Activated T-cell treated with anti-CD3 and anti-CD28 coated beads, Interleukin-2, amount 50 U/mL, for 48 hours (primary cell): ENCODE data around the gene PARK7.
A peak's percentile ranks its signal among the peaks of the same experiment; 100 is the strongest.
"Not testable (repeated sequence)": the region's sequence is repeated elsewhere in the genome, so short reads cannot be mapped to it uniquely, and the experiment has no call there.

Experiments used
- DNase-seq, 2 experiments: peaks; one replicate each; pipeline ENCODE4 v3.0.0-alpha.2; 2020

Gene PARK7

GRCh38 chr1:7961216-7962013, at the start of gene PARK7:
Gene PARK7, plus strand, starts transcription at chr1:7961711. Its CDS starts 1,075 bp downstream, at chr1:7962786.
- peak; percentile 100 for DNase-seq

- no peak for DNase-seq
Measured at GRCh38 chr1:7912145-7912544, 49.4 kb upstream of the PARK7 start.

GRCh38 chr1:7912743-7913557, 48.6 kb upstream of the PARK7 start:
- DNase-seq = no peak

- DNase-seq = peak in 1 of 2 experiments; percentile 48
Measured at GRCh38 chr1:7915826-7916500, 45.5 kb upstream of the PARK7 start.

- no peak for DNase-seq
Measured at GRCh38 chr1:7916501-7916830, 45.0 kb upstream of the PARK7 start.

- not testable (repeated sequence) for DNase-seq
Measured at GRCh38 chr1:7917971-7918370, 43.5 kb upstream of the PARK7 start.

- no peak for DNase-seq
Measured at GRCh38 chr1:7919880-7920279, 41.6 kb upstream of the PARK7 start.

- DNase-seq = no peak
Measured at GRCh38 chr1:7921796-7922195, 39.7 kb upstream of the PARK7 start.

- no peak for DNase-seq
Measured at GRCh38 chr1:7922301-7922700, 39.2 kb upstream of the PARK7 start.

GRCh38 chr1:7927061-7927460, 34.5 kb upstream of the PARK7 start:
- DNase-seq = not testable (repeated sequence)

GRCh38 chr1:7928247-7928646, 33.3 kb upstream of the PARK7 start:
- no peak for DNase-seq

- no peak for DNase-seq
Measured at GRCh38 chr1:7929637-7930036, 31.9 kb upstream of the PARK7 start.

GRCh38 chr1:7930645-7931445, 30.7 kb upstream of the PARK7 start:
- DNase-seq = peak in 1 of 2 experiments; percentile 49

- no peak for DNase-seq
Measured at GRCh38 chr1:7931446-7931812, 30.1 kb upstream of the PARK7 start.

GRCh38 chr1:7932524-7933138, 28.9 kb upstream of the PARK7 start:
- DNase-seq = no peak

- DNase-seq = no peak
Measured at GRCh38 chr1:7938070-7938469, 23.4 kb upstream of the PARK7 start.

- DNase-seq = no peak
Measured at GRCh38 chr1:7940034-7940433, 21.5 kb upstream of the PARK7 start.

- peak; percentile 89 to 90 for DNase-seq
Measured at GRCh38 chr1:7940745-7941436, 20.6 kb upstream of the PARK7 start, which contains the start of gene TNFRSF9. Gene TNFRSF9, minus strand, starts transcription at chr1:7940839. Its CDS starts 845 bp downstream, at chr1:7939994.

- DNase-seq = no peak
Measured at GRCh38 chr1:7941437-7941793, 20.1 kb upstream of the PARK7 start.

GRCh38 chr1:7942214-7942921, 19.1 kb upstream of the PARK7 start:
- DNase-seq = peak; percentile 62 to 66

GRCh38 chr1:7943251-7943650, 18.3 kb upstream of the PARK7 start:
- no peak for DNase-seq
